ENCODE results near the gene GCN1.
"Not testable (repeated sequence)": the region's sequence is repeated elsewhere in the genome, so short reads cannot be mapped to it uniquely, and the experiment has no call there.

The GCN1 gene

DNA sequence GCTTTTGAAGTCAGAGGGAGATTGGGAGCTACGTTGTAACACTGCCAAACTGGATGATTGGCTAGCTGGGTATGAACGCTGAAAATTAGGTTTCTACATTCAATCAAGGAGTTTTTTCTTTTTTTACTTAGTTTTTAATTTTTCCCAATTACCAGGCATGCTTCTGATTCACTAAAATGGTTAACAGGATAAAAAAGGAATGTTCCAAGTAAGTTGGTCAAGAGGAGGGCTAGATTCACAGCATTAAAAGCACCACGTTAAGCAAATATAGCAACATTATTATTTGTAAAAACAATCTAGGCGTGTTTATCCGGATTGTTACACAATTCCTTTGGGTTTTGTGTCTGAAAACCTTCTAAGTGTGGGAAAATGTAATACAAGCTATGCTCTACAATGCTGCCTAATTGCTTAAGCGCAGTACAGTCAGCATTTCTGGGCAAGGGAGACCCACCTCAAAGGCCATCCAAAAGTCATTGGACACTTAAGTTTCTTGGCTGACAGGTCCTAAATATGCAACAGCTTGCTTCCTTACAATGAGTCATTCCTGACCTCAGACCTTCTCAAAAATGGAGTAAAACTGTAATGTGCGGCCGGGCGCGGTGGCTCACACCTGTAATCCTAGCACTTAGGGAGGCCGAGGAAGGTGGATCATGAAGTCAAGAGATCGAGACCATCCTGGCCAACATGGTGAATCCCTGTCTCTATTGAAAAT is 5.2 kb upstream of the GCN1 start:
- Histone ChIP-seq H3F3A (ENCODE audit: low read depth) (peaks cover 3% of the 10 kb centered on the region; the same call in 1 of the 2 replicates), H3K9me3 (ENCODE audit: insufficient read depth, low read depth, low read length) (no peaks in the 10 kb centered on the region), H3K36me3 (ENCODE audit: insufficient read depth, low read length) (peaks cover 38% of the 10 kb centered on the region; the same call in 1 of the 2 replicates), H3K9ac (ENCODE audit: low read depth, low read length, poor library complexity, severe bottlenecking) (peak overlapping the region; percentile 99), H3K27me3 (ENCODE audit: insufficient read depth, low read length, poor library complexity, severe bottlenecking) (peaks cover 5% of the 10 kb centered on the region), H3K9me2 (replicated peaks; ENCODE audit: low read depth, low read length) (no peaks in the 10 kb centered on the region), H3K4me2 (ENCODE audit: low read depth, low read length, poor library complexity, severe bottlenecking) (peak overlapping the region; percentile 100), H4K20me1 (ENCODE audit: insufficient read depth, low read length, poor library complexity, severe bottlenecking) (peaks cover 40% of the 10 kb centered on the region), H3K79me2 (ENCODE audit: insufficient read depth, low read length) (peaks cover 67% of the 10 kb centered on the region), H3K4me3 (ENCODE audit: low read length, poor library complexity, severe bottlenecking) (peak overlapping the region; percentile 99), H3K4me1 (ENCODE audit: insufficient read depth, low read length, poor library complexity, severe bottlenecking) (peaks cover 30% of the 10 kb centered on the region), H2AFZ (ENCODE audit: low read length) (no peak overlapping the region)
- no peak for TF ChIP-seq EZH2phosphoT487 (IDR thresholded peaks at IDR 0.05; ENCODE audit: borderline replicate concordance)
- TF ChIP-seq, protein P1, sequence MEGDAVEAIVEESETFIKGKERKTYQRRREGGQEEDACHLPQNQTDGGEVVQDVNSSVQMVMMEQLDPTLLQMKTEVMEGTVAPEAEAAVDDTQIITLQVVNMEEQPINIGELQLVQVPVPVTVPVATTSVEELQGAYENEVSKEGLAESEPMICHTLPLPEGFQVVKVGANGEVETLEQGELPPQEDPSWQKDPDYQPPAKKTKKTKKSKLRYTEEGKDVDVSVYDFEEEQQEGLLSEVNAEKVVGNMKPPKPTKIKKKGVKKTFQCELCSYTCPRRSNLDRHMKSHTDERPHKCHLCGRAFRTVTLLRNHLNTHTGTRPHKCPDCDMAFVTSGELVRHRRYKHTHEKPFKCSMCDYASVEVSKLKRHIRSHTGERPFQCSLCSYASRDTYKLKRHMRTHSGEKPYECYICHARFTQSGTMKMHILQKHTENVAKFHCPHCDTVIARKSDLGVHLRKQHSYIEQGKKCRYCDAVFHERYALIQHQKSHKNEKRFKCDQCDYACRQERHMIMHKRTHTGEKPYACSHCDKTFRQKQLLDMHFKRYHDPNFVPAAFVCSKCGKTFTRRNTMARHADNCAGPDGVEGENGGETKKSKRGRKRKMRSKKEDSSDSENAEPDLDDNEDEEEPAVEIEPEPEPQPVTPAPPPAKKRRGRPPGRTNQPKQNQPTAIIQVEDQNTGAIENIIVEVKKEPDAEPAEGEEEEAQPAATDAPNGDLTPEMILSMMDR (conservative IDR thresholded peaks at IDR 0.05; ENCODE audit: low read length): no peak

DNA sequence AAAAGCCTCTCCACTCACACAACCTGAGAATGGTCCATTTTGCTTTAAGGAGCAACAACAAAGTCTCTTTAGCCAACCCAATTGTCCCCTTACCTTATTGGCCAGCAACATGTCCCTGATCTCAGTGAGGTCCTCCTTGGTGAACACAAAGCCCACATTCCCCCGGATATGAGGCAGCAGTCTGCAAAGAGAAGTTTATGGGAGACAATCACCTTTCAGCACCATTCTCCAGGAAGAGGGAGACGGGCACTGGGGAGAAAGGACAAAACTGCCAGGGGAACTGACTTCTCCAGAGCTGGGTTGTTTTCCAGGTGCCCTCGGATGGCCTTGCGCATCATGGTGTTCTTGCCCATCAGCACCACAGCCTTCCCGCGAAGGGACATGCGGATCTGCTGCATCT is 4.5 kb upstream of the GCN1 start:
- TF ChIP-seq, protein P1 (conservative IDR thresholded peaks at IDR 0.05; ENCODE audit: low read length): no peak
- TF ChIP-seq EZH2phosphoT487 (IDR thresholded peaks at IDR 0.05; ENCODE audit: borderline replicate concordance): no peak
- peaks cover 5% of the 10 kb centered on the region for H3K27me3 ChIP-seq (ENCODE audit: insufficient read depth, low read length, poor library complexity, severe bottlenecking)
- H3F3A ChIP-seq (ENCODE audit: low read depth): peaks cover 3% of the 10 kb centered on the region; the same call in 1 of the 2 replicates
- H3K79me2 ChIP-seq (ENCODE audit: insufficient read depth, low read length): peaks cover 74% of the 10 kb centered on the region
- H3K4me2 ChIP-seq (ENCODE audit: low read depth, low read length, poor library complexity, severe bottlenecking): peak overlapping the region; percentile 100
- peaks cover 38% of the 10 kb centered on the region; the same call in 1 of the 2 replicates for H3K36me3 ChIP-seq (ENCODE audit: insufficient read depth, low read length)
- peak overlapping the region; percentile 99 for H3K9ac ChIP-seq (ENCODE audit: low read depth, low read length, poor library complexity, severe bottlenecking)
- peaks cover 30% of the 10 kb centered on the region for H3K4me1 ChIP-seq (ENCODE audit: insufficient read depth, low read length, poor library complexity, severe bottlenecking)
- H3K9me2 ChIP-seq (replicated peaks; ENCODE audit: low read depth, low read length): no peaks in the 10 kb centered on the region
- no peaks in the 10 kb centered on the region for H3K9me3 ChIP-seq (ENCODE audit: insufficient read depth, low read depth, low read length)
- peaks cover 44% of the 10 kb centered on the region for H4K20me1 ChIP-seq (ENCODE audit: insufficient read depth, low read length, poor library complexity, severe bottlenecking)
- no peak overlapping the region for H2AFZ ChIP-seq (ENCODE audit: low read length)
- H3K4me3 ChIP-seq (ENCODE audit: low read length, poor library complexity, severe bottlenecking): peak overlapping the region; percentile 99

DNA sequence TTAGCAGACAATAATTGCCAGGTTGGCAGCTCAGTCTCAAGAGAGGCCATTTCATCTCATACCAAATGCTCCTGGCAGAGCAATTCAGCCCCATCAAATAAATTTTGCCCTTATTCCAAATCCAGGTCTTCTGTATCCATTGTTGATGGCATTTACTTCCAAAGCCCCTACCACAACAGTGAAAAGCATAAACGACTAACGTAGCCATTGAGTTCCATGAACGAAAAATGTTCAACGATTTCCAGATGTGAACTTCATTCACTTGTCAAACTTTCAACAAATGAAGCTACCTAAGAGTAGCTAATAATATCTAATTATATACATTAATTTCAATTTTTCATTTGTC is 3.0 kb upstream of the GCN1 start:
- Histone ChIP-seq H2AFZ (ENCODE audit: low read length) (no peak overlapping the region), H3F3A (ENCODE audit: low read depth) (peaks cover 3% of the 10 kb centered on the region; the same call in 1 of the 2 replicates), H3K27me3 (ENCODE audit: insufficient read depth, low read length, poor library complexity, severe bottlenecking) (peaks cover 5% of the 10 kb centered on the region), H3K4me2 (ENCODE audit: low read depth, low read length, poor library complexity, severe bottlenecking) (peak overlapping the region; percentile 100), H4K20me1 (ENCODE audit: insufficient read depth, low read length, poor library complexity, severe bottlenecking) (peaks cover 45% of the 10 kb centered on the region), H3K9me3 (ENCODE audit: insufficient read depth, low read depth, low read length) (no peaks in the 10 kb centered on the region), H3K9me2 (replicated peaks; ENCODE audit: low read depth, low read length) (no peaks in the 10 kb centered on the region), H3K4me1 (ENCODE audit: insufficient read depth, low read length, poor library complexity, severe bottlenecking) (peaks cover 30% of the 10 kb centered on the region), H3K9ac (ENCODE audit: low read depth, low read length, poor library complexity, severe bottlenecking) (peak overlapping the region; percentile 13), H3K36me3 (ENCODE audit: insufficient read depth, low read length) (peaks cover 38% of the 10 kb centered on the region; the same call in 1 of the 2 replicates), H3K79me2 (ENCODE audit: insufficient read depth, low read length) (peaks cover 84% of the 10 kb centered on the region), H3K4me3 (ENCODE audit: low read length, poor library complexity, severe bottlenecking) (no peak overlapping the region)
- no peak for TF ChIP-seq EZH2phosphoT487 (IDR thresholded peaks at IDR 0.05; ENCODE audit: borderline replicate concordance)
- TF ChIP-seq, protein P1 (conservative IDR thresholded peaks at IDR 0.05; ENCODE audit: low read length): no peak

DNA sequence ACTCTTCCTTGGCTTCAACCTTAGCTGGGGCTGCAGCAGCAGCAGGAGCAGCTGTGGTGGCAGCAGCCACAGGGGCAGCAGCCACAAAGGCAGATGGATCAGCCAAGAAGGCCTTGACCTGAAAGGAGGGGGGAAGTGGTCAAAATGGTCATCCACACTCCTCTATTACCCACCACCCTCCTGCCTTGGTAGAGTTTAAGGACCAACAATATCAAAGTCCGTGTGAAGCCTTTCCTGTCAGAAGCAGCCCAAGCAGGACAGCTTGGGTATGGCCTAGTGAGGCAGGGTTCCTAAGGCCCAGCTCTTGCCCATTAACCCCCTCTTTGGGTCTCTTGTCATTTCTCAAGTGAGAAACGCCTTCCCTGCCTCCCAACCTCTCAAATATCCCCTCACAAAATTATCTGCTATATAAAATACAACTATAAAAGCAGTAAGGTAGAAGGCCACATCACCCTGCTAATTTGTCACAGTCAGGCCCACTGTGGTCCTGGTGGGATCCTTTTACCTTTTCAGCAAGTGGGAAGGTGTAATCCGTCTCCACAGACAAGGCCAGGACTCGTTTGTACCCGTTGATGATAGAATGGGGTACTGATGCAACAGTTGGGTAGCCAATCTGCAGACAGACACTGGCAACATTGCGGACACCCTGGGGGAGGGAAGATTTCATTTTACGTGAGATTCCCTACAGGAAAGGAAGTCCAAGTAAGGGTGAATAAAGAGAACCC is 2.5 kb upstream of the GCN1 start:
- H3K9ac ChIP-seq (ENCODE audit: low read depth, low read length, poor library complexity, severe bottlenecking): peak overlapping the region; percentile 13
- peaks cover 48% of the 10 kb centered on the region for H4K20me1 ChIP-seq (ENCODE audit: insufficient read depth, low read length, poor library complexity, severe bottlenecking)
- peak overlapping the region; percentile 100 for H3K4me2 ChIP-seq (ENCODE audit: low read depth, low read length, poor library complexity, severe bottlenecking)
- not testable (repeated sequence) for H3F3A ChIP-seq (ENCODE audit: low read depth); H3K9me2 ChIP-seq (replicated peaks; ENCODE audit: low read depth, low read length); H3K9me3 ChIP-seq (ENCODE audit: insufficient read depth, low read depth, low read length); H3K4me3 ChIP-seq (ENCODE audit: low read length, poor library complexity, severe bottlenecking); H3K27me3 ChIP-seq (ENCODE audit: insufficient read depth, low read length, poor library complexity, severe bottlenecking); H2AFZ ChIP-seq (ENCODE audit: low read length)
- peaks cover 83% of the 10 kb centered on the region for H3K79me2 ChIP-seq (ENCODE audit: insufficient read depth, low read length)
- H3K4me1 ChIP-seq (ENCODE audit: insufficient read depth, low read length, poor library complexity, severe bottlenecking): peaks cover 30% of the 10 kb centered on the region
- H3K36me3 ChIP-seq (ENCODE audit: insufficient read depth, low read length): peaks cover 38% of the 10 kb centered on the region; the same call in 1 of the 2 replicates

Measured in Loucy (cell line).